IPS-NIHi11 (cell line): ENCODE results near the gene PTPN3.

Experiments
- DNase-seq: peaks from one replicate; pipeline ENCODE4 v3.0.0; 2012; ENCODE audit warnings: mixed read lengths, low spot score

The PTPN3 gene

GRCh38 chr9:109454041-109454440, 44.1 kb downstream of the PTPN3 start:
- DNase-seq, result no peak

- no peak for DNase-seq
Measured at GRCh38 chr9:109453210-109453842, 44.8 kb downstream of the PTPN3 start.

- no peak for DNase-seq
Measured at GRCh38 chr9:109452761-109453160, 45.3 kb downstream of the PTPN3 start.

GRCh38 chr9:109451311-109452025, 46.6 kb downstream of the PTPN3 start:
- peak; percentile 31 for DNase-seq

DNA sequence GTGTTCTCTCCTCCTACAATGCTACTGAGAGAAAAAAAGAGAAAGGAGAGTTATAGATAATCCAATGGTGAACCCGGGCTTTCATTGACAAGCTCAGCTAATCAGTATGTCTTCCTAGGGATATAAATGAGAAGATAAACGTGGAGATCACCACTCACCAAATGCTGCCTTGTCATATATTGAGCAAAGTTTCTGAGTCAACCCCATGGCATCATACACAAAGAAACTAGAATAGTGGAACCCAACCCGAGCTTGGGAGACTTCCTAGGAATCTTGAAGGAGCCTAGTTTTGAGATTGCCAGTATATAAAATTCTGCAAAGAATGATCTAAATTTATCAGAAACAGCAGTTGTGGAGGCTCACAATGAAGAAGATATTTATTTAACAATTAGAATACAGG, 47.8 kb downstream of the PTPN3 start:
- no peak for DNase-seq

- DNase-seq, result no peak
Measured at GRCh38 chr9:109449036-109449798, 48.9 kb downstream of the PTPN3 start.

GRCh38 chr9:109448223-109448622, 49.9 kb downstream of the PTPN3 start:
- DNase-seq, result no peak

DNA sequence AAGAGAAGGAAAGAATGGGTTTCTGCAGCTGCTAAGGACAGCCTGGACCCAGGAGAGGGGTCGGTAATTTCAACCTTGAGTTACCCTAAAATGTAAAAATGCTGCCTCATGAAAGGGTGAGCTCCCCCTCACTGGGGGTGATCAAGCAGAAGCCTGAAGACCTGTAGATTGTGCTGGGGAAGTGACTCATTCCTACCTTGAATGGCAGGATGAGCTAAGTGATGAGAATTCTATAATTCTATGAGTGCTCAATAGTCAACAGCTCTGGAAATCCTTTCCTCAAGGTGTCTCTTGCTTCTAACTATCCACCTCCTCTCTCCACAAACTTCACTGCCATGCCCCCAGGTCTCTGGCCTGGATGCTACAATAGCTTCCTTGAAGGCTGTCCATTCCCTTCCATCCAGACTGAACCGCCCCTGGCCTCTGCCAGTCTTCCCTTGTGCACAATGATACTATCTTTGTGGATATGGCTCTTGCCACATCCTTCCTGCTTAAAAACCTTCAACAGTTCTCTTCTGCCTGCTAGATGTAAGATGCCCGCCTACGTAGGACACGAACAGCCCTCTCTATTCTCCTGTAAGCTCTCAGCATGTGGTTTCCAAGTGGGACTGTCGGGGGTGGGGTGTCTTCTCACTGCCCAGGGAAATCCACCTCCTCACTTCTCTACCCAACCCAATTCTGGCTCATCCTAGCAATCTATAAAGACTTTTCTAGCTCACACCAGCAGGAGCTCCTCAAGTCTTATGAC, 50.6 kb downstream of the PTPN3 start:
- no peak for DNase-seq

- DNase-seq, result no peak
Measured at GRCh38 chr9:109444771-109445320, 53.3 kb downstream of the PTPN3 start.

DNA sequence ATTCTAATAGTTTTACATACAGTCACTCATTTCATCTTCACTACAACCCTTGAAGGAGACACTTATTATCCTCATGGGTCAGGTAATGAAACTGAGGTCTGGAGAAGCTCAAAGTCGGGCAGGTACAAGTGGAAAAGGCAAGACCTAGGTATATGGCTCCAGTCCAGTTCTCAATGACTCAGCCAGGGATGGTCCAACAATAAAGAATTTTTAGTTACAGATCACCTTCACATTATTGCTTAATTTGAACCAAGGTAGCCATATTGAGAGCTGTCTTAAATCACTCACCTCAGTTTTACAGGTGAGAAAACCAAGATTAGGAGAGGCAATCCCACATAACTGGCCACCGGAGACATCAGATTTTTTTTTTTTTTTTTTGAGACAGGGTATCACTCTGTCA, 55.4 kb downstream of the PTPN3 start:
- no peak for DNase-seq

DNA sequence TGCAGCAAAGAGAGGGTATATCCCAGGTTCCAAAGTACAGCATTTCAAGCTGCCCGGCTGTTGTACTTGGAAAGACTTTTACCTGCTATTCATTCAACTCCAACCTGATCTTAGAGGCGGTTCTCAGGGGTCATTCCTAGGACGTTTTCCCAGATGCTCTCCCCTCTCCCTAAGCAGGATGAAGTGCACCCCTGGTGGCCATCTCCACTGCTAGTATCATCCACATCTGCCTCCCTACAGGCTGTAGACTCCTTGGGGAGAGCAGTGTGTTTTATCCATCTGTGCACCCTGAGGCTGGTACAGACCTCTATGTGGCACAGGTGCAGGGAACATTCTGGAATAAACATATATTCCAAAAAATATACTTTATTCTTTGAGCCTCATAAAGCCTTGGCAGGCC, 56.8 kb downstream of the PTPN3 start:
- DNase-seq, result peak; percentile 33

DNA sequence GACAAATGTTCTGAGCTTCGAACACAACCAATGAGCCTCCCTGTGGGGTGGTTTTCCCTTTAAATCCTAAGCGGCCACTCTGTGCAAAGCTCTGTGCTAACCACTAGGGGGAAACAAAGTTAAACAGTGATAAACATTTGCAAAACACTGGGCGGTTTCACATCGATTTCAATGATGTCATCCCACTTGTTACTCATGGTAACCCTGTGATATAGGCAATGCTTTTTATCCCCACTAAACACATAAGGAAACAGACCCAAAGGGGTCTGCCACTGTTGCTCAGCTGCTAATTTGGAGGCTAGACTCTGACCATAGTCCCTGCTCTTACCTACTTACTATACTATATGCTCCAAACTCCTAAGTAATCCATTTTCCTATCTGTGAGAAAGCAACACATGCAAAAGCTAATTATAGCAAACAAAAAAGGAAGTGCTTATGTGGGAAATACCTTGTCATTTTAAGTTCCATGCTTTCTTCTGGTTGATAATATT, 57.3 kb downstream of the PTPN3 start:
- DNase-seq, result peak; percentile 83

GRCh38 chr9:109440117-109440515, 58.0 kb downstream of the PTPN3 start:
- DNase-seq, result no peak

- no peak for DNase-seq
Measured at GRCh38 chr9:109439378-109440116, 58.6 kb downstream of the PTPN3 start.

DNA sequence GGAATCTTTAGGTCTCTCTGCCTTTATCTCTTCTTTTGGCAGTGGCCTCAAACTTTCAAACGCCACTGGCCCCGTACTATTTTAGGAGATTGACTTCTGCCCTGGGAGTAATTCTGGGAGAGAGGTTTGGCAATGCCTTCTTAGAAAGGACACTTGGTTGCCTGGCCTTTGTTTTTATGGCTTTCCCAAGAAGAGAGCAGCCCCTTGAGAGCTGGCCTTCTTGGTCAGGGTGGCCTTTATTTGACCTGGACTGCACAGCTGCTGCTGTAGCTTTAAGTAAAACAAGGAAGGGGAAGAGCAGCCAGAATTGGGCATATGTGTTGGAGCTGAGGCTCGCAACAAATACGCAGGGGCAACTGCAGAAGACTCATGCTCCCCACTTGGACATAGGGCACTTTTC, 60.8 kb downstream of the PTPN3 start:
- DNase-seq, result no peak

GRCh38 chr9:109436071-109436470, 62.0 kb downstream of the PTPN3 start:
- no peak for DNase-seq

- DNase-seq, result no peak
Measured at GRCh38 chr9:109433476-109433875, 64.6 kb downstream of the PTPN3 start.

DNA sequence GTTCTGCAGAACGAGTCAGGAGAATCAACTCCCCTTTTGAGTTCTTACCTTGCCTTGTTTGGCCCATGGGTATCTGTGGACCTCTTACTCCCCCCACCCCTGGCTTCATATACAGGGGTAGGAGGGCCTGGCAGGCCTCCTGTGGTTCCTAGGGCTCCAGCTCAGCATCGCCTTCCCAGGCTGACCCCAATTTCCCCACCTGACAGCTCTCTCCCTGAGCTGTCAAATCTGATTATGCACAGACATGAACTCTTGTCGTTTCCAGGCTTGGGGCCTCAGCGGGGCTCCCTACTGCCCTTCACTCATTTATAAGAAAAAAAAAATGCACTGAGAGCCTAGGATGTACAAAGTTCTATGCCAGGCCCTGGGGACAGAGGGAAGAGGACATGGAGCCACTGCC, 67.9 kb downstream of the PTPN3 start:
- no peak for DNase-seq

DNA sequence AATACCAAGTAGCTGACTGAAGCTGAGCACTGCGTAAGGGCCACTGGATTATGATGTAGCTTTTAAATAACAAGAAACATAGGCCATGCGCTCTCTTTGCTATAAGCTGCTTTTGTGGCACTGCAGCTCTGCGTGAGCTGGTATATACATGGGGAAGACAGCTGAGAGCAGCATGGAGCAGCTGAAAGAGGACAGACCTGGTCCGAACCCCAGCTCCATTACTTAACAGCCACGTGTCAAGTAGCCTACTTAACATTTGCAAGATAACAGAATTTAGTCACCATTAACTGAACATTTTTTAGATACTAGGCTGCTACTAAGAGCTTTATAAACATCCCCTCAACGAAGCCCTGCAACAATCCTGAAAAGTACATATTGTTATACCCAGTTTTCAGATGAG, 69.3 kb downstream of the PTPN3 start:
- no peak for DNase-seq

- no peak for DNase-seq
Measured at GRCh38 chr9:109427886-109428285, 70.2 kb downstream of the PTPN3 start.
